HEK293 (cell line): ENCODE data around the gene SCFD2.

Experiments
- CTCF ChIA-PET: fragments of 350-600 bp; formaldehyde crosslinking; extraction: SDS; loops from one replicate; lab custom pipeline; 2021; ENCODE audit warnings: antibody characterized with exemption; lab: Yijun Ruan, JAX
- POLR2A ChIA-PET: fragments of 300-600 bp; formaldehyde crosslinking; extraction: SDS; loops from one replicate; lab custom pipeline; 2020; ENCODE audit warnings: antibody characterized with exemption, inconsistent platforms; lab: Yijun Ruan, JAX
- H3K27ac ChIP-seq: fragments of 200-500 bp; sonication (Bioruptor generic); 2 replicates; pipeline ENCODE4 v1.5.1; 2014; ENCODE audit warnings: low read depth, low read length, control low read depth, inconsistent platforms; ENCODE audit errors: extremely low read depth
- H3K36me3 ChIP-seq, 2 experiments: fragments of 200-500 bp in 1 of 2; sonication (Bioruptor generic) in 1 of 2; 1 replicate in 1 of 2; 2 replicates in 1 of 2; pipeline ENCODE4 v1.5.1; 2014 to 2017; ENCODE audit warnings: inconsistent platforms in 2 of 2, low read length in 2 of 2; ENCODE audit not compliant: control insufficient read depth in 2 of 2, insufficient read depth in 1 of 2
- H3K4me1 ChIP-seq: fragments of 200-500 bp; sonication (Bioruptor generic); 2 replicates; pipeline ENCODE4 v1.5.1; 2014; ENCODE audit warnings: mild to moderate bottlenecking, low read length, inconsistent platforms; ENCODE audit not compliant: control insufficient read depth, insufficient read depth
- H3K4me3 ChIP-seq: 2 replicates; pipeline ENCODE4 v1.5.1; 2011; ENCODE audit warnings: low read depth, mild to moderate bottlenecking, control low read depth, low read length, moderate library complexity
- H3K9me3 ChIP-seq: fragments of 200-500 bp; sonication (Bioruptor generic); 2 replicates; pipeline ENCODE4 v1.5.1; 2014; ENCODE audit warnings: low read depth, low read length, inconsistent platforms; ENCODE audit not compliant: control insufficient read depth, insufficient read depth
- ATF2 ChIP-seq: fragments of 450-650 bp; formaldehyde crosslinking; IDR thresholded peaks from 2 replicates; pipeline ENCODE4 v1.5.1; 2016; ENCODE audit warnings: missing biosample characterization, missing genetic modification characterization, low read depth
- IKZF3 ChIP-seq: fragments of 450-650 bp; IDR thresholded peaks from 2 replicates; pipeline ENCODE4 v1.5.0; 2018; ENCODE audit warnings: missing biosample characterization, mild to moderate bottlenecking, missing genetic modification characterization, moderate library complexity
- KLF10 ChIP-seq: fragments of 450-650 bp; IDR thresholded peaks from 2 replicates; pipeline ENCODE4 v1.5.1; 2018; ENCODE audit warnings: missing biosample characterization, mild to moderate bottlenecking, missing genetic modification characterization
- KLF7 ChIP-seq: fragments of 450-650 bp; formaldehyde crosslinking; IDR thresholded peaks from 2 replicates; pipeline ENCODE4 v1.5.1; 2016; ENCODE audit warnings: missing biosample characterization, missing genetic modification characterization, borderline replicate concordance
- TCF7L2 ChIP-seq: IDR thresholded peaks from 2 replicates; pipeline ENCODE4 v1.6.1; 2011; ENCODE audit warnings: low read depth, mild to moderate bottlenecking, inconsistent platforms, low read length, moderate library complexity, borderline replicate concordance
- WT1 ChIP-seq: fragments of 450-650 bp; formaldehyde crosslinking; IDR thresholded peaks from 2 replicates; pipeline ENCODE4 v1.5.1; 2016; ENCODE audit warnings: missing biosample characterization, missing genetic modification characterization
- ZBTB1 ChIP-seq: fragments of 450-650 bp; formaldehyde crosslinking; IDR thresholded peaks from 2 replicates; pipeline ENCODE4 v1.5.1; 2016; ENCODE audit warnings: missing biosample characterization, missing genetic modification characterization
- ZFHX2 ChIP-seq: fragments of 450-650 bp; formaldehyde crosslinking; conservative IDR thresholded peaks from 2 replicates; pipeline ENCODE4 v1.5.1; 2016; ENCODE audit warnings: missing biosample characterization, missing genetic modification characterization
- ZFP69B ChIP-seq: fragments of 450-650 bp; formaldehyde crosslinking; IDR thresholded peaks from 2 replicates; pipeline ENCODE4 v1.5.1; 2016; ENCODE audit warnings: missing biosample characterization, missing genetic modification characterization
- ZNF10 ChIP-seq: fragments of 450-650 bp; formaldehyde crosslinking; IDR thresholded peaks from 2 replicates; pipeline ENCODE4 v1.5.1; 2017; ENCODE audit warnings: missing biosample characterization, missing genetic modification characterization
- ZNF138 ChIP-seq: fragments of 450-650 bp; formaldehyde crosslinking; IDR thresholded peaks from 2 replicates; pipeline ENCODE4 v1.5.1; 2016; ENCODE audit warnings: missing biosample characterization, missing genetic modification characterization, borderline replicate concordance
- ZNF366 ChIP-seq: fragments of 450-650 bp; formaldehyde crosslinking; conservative IDR thresholded peaks from 2 replicates; pipeline ENCODE4 v1.5.1; 2016; ENCODE audit warnings: missing biosample characterization, missing genetic modification characterization
- ZNF529 ChIP-seq: fragments of 450-650 bp; formaldehyde crosslinking; IDR thresholded peaks from 2 replicates; pipeline ENCODE4 v1.5.1; 2017; ENCODE audit warnings: missing genetic modification characterization, missing biosample characterization; ENCODE audit not compliant: insufficient replicate concordance
- ZNF544 ChIP-seq: fragments of 450-650 bp; formaldehyde crosslinking; IDR thresholded peaks from 2 replicates; pipeline ENCODE4 v1.5.0; 2017; ENCODE audit warnings: missing biosample characterization, missing genetic modification characterization
- ZNF623 ChIP-seq: fragments of 450-650 bp; formaldehyde crosslinking; IDR thresholded peaks from 2 replicates; pipeline ENCODE4 v1.5.1; 2016; ENCODE audit warnings: missing biosample characterization, missing genetic modification characterization
- TF ChIP-seq, protein P1 (sequence below): fragments of 450-650 bp; formaldehyde crosslinking; IDR thresholded peaks from 2 replicates; pipeline ENCODE4 v1.5.1; 2016; ENCODE audit warnings: missing biosample characterization, missing genetic modification characterization, borderline replicate concordance
- TF ChIP-seq, protein P2 (sequence below): fragments of 450-650 bp; formaldehyde crosslinking; IDR thresholded peaks from 2 replicates; pipeline ENCODE4 v1.5.1; 2016; ENCODE audit warnings: missing biosample characterization, missing genetic modification characterization
- TF ChIP-seq, protein P3 (sequence below): fragments of 450-650 bp; formaldehyde crosslinking; IDR thresholded peaks from 2 replicates; pipeline ENCODE4; 2016; ENCODE audit warnings: missing biosample characterization, missing genetic modification characterization

SCFD2 gene

DNA sequence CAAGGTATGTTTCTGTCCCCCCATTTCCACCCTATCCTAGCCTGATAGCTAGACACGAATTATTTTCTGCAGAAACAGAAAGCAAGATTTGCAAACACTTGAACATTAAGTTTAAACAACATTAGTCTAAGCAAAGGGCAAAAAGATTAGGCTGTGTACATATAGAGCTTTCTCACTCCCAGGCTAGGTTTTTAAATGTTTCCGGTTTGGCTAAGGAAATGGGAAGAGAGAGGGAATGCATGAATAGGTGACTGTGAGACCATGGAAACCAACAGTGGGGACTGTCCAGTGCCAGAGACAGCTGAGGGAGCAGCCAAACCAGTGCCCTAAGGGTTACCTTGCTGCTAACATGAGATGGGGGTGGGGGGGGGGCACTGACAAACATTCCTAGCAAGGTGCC is 242.7 kb downstream of the SCFD2 start:
- POLR2A ChIA-PET = no interaction called here
- no peaks in the 10 kb centered on the region for H3K4me1 ChIP-seq
- CTCF ChIA-PET = interaction anchor here (0.5 kb wide), 1 partner anchor 27 kb away, joined by 3 read pairs; no protein-coding TSS in a partner anchor
- H3K4me3 ChIP-seq = no peak overlapping the region
- no peaks in the 10 kb centered on the region for H3K9me3 ChIP-seq
- H3K36me3 ChIP-seq = no peaks in the 10 kb centered on the region
- H3K27ac ChIP-seq = no peak overlapping the region
- TF ChIP-seq ZNF623 (tag by site-specific recombination) (no peak), KLF7 (tag by site-specific recombination) (no peak), WT1 (tag by site-specific recombination) (no peak), ATF2 (tag by site-specific recombination) (no peak), ZFHX2 (no peak), ZNF366 (no peak), IKZF3 (no peak), ZFP69B (tag by site-specific recombination) (no peak), ZNF10 (tag by site-specific recombination) (no peak), ZNF544 (no peak)
- TF ChIP-seq, protein P1, sequence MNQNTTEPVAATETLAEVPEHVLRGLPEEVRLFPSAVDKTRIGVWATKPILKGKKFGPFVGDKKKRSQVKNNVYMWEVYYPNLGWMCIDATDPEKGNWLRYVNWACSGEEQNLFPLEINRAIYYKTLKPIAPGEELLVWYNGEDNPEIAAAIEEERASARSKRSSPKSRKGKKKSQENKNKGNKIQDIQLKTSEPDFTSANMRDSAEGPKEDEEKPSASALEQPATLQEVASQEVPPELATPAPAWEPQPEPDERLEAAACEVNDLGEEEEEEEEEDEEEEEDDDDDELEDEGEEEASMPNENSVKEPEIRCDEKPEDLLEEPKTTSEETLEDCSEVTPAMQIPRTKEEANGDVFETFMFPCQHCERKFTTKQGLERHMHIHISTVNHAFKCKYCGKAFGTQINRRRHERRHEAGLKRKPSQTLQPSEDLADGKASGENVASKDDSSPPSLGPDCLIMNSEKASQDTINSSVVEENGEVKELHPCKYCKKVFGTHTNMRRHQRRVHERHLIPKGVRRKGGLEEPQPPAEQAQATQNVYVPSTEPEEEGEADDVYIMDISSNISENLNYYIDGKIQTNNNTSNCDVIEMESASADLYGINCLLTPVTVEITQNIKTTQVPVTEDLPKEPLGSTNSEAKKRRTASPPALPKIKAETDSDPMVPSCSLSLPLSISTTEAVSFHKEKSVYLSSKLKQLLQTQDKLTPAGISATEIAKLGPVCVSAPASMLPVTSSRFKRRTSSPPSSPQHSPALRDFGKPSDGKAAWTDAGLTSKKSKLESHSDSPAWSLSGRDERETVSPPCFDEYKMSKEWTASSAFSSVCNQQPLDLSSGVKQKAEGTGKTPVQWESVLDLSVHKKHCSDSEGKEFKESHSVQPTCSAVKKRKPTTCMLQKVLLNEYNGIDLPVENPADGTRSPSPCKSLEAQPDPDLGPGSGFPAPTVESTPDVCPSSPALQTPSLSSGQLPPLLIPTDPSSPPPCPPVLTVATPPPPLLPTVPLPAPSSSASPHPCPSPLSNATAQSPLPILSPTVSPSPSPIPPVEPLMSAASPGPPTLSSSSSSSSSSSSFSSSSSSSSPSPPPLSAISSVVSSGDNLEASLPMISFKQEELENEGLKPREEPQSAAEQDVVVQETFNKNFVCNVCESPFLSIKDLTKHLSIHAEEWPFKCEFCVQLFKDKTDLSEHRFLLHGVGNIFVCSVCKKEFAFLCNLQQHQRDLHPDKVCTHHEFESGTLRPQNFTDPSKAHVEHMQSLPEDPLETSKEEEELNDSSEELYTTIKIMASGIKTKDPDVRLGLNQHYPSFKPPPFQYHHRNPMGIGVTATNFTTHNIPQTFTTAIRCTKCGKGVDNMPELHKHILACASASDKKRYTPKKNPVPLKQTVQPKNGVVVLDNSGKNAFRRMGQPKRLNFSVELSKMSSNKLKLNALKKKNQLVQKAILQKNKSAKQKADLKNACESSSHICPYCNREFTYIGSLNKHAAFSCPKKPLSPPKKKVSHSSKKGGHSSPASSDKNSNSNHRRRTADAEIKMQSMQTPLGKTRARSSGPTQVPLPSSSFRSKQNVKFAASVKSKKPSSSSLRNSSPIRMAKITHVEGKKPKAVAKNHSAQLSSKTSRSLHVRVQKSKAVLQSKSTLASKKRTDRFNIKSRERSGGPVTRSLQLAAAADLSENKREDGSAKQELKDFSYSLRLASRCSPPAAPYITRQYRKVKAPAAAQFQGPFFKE (tag by site-specific recombination) = no peak
- TF ChIP-seq, protein P2, sequence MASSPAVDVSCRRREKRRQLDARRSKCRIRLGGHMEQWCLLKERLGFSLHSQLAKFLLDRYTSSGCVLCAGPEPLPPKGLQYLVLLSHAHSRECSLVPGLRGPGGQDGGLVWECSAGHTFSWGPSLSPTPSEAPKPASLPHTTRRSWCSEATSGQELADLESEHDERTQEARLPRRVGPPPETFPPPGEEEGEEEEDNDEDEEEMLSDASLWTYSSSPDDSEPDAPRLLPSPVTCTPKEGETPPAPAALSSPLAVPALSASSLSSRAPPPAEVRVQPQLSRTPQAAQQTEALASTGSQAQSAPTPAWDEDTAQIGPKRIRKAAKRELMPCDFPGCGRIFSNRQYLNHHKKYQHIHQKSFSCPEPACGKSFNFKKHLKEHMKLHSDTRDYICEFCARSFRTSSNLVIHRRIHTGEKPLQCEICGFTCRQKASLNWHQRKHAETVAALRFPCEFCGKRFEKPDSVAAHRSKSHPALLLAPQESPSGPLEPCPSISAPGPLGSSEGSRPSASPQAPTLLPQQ (tag by site-specific recombination) = no peak
- TF ChIP-seq, all 188 proteins: peak for 0

- ChIA-PET CTCF (no interaction called here), POLR2A (no interaction called here)
- H3K36me3 ChIP-seq = no peaks in the 10 kb centered on the region
- no peak overlapping the region for H3K27ac ChIP-seq
- no peak overlapping the region for H3K4me3 ChIP-seq
- no peaks in the 10 kb centered on the region for H3K9me3 ChIP-seq
- no peaks in the 10 kb centered on the region for H3K4me1 ChIP-seq
- TF ChIP-seq KLF10 (tag by site-specific recombination) = no peak
- no peak for TF ChIP-seq ZBTB1
- TF ChIP-seq TCF7L2 = no peak
- no peak for TF ChIP-seq ZFP69B (tag by site-specific recombination)
- no peak for TF ChIP-seq ZNF138 (tag by site-specific recombination)
- TF ChIP-seq, protein P3, sequence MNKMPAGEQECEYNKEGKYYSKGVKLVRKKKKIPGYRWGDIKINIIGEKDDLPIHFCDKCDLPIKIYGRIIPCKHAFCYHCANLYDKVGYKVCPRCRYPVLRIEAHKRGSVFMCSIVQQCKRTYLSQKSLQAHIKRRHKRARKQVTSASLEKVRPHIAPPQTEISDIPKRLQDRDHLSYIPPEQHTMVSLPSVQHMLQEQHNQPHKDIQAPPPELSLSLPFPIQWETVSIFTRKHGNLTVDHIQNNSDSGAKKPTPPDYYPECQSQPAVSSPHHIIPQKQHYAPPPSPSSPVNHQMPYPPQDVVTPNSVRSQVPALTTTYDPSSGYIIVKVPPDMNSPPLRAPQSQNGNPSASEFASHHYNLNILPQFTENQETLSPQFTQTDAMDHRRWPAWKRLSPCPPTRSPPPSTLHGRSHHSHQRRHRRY (tag by site-specific recombination) = no peak
- TF ChIP-seq ZNF529 = no peak
- TF ChIP-seq, protein P1 (tag by site-specific recombination) = no peak
Measured at GRCh38 chr4:53122280-53123116, 243.4 kb downstream of the SCFD2 start.
